Measurements from ENCODE around the gene DNAJC19.
A peak's percentile ranks its signal among the peaks of the same experiment; 100 is the strongest.

Gene DNAJC19

DNA sequence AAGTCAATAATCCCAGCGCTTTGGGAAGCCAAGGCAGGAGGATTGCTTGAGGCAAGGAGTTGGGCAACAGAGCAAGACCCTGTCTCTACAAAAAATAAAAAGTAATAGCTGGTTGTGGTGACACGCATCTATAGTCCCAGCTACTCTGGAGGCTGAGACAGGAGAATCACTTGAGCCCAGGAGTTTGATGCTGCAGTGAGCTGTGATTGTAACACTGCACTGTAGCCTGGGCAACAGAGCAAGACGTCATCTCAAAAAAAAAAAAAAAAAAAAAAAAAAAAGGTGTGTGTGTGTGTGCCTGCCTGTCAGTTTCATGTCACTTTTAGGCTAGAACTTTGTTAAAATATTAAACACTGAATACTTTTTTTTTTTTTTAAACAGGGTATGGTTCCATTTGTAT, 28.4 kb downstream of the DNAJC19 start:
- DNase-seq (ENCODE audit: low spot score) = no peak

DNA sequence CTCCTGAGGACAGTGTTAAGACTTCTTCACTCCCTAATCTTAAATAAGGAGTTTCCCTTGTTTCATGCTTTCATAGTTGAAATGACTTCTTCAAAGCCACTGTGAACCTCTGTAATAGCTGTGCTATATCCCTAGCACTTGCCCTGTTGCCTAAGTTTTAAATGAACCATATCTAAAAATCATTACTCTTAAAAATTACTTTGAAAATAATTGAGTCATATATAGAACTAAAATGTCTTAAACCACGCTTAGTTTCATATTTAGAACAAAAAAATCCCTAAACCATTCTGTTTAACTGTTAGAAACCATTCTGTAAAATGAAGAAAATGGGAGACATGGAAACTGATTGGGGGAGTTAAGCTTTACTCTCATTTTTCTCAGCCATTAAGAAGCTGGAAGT, 29.8 kb downstream of the DNAJC19 start:
- peak; percentile 9 for DNase-seq (ENCODE audit: low spot score)

DNA sequence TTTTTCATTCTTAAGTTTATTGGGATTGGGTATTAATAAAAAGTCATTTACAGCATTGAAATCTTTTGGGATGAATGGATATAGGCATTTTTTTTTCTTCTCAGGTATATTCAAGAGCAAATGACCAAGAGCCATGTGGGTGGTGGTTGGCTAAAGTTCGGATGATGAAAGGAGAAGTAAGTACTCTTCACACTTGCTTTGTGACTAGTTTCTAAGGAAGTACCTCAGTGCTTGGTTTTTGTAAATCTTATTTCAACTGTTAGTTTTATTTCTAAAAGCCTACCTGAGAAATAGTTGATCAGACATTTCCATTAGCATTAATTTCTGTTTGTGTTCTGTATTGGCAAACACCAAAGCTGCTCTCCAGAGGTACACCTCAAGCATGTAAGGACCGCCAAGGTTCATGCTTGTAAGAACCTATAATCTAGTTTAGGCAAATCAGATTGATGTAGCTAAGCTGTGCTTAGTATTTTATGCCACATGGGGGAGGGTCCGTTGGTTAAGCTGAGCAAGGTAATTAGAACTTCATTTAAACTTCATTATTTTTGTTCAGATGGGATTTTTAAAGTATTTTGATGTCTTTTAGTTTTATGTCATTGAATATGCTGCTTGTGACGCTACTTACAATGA, 41.7 kb downstream of the DNAJC19 start:
- no peak for DNase-seq (ENCODE audit: low spot score)

DNA sequence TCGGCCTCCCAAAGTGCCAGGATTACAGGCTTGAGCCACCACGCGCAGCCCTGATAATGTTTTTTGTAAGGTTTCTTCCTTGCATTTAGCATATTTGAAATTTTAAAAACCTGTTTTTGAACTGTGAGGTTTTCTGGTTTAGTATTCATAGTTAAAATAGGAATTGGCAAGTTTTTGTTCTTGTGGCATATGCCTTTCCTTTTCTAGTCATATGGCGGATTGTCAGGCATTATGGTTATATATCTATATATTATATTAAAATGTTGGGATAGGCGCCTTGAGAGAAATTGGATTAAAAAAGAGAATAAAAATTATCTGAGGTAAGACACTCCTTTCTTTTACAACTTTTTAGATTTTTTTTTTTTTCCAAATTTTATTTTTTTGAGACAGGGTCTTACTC, 48.7 kb downstream of the DNAJC19 start:
- DNase-seq (ENCODE audit: low spot score) = no peak

DNA sequence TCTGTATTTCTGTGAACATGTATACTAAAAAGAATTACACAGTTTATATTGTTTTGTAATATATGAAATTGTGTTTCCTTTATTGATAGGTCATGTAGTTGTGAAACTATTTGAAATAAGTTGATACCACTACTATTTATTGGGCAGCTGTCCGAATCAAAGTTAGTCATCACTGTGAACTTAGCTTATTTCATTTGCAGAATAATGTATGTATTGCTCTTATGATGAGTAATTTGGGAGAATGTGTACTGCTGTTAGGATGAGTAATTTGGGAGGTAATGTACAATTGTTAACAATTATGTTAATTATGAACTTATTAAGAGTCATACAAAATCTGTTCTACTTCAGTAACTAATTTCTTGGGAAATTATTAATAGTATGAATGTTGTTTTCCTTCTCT, 54.9 kb downstream of the DNAJC19 start:
- DNase-seq (ENCODE audit: low spot score) = no peak
